Heart right ventricle (tissue), 16 donors: ENCODE results near the gene LITAF. TPM values are rescaled to one million over a fixed set of nuclear protein-coding genes. Genes with fewer than 3 reads are reported as not detected.
A peak's percentile ranks its signal among the peaks of the same experiment; 100 is the strongest.

ENCODE experiments used
- ATAC-seq, 8 donors: fragments of 200-7000 bp; cut with Tn5 transposase; one replicate each; pipeline ENCODE4 v1.9.1; 2020; ENCODE audit warnings: mild to moderate bottlenecking in 8 of 8, moderate library complexity in 8 of 8, moderate number of reproducible peaks in 1 of 8
- DNase-seq, 2 donors: peaks; one replicate each; pipeline ENCODE4 v3.0.0-alpha.2; 2020
- H3K27ac ChIP-seq, 10 donors: fragments of 200-600 bp; sonication (generic) in 2 of 10; one replicate each; pipeline versions ENCODE4 v1.5.0 to v1.8.0; 2020 to 2022; ENCODE audit warnings: mild to moderate bottlenecking in 3 of 10
- H3K27me3 ChIP-seq, 7 donors: fragments of 200-600 bp; one replicate each; pipeline ENCODE4 v1.8.0; 2021 to 2022; ENCODE audit warnings: mild to moderate bottlenecking in 2 of 7
- H3K36me3 ChIP-seq, 9 donors: fragments of 200-600 bp; sonication (generic) in 1 of 9; one replicate each; pipeline versions ENCODE4 v1.5.0 to v1.8.0; 2020 to 2022; ENCODE audit warnings: mild to moderate bottlenecking in 2 of 9
- H3K4me1 ChIP-seq, 9 donors: fragments of 200-600 bp; sonication (generic) in 1 of 9; one replicate each; pipeline versions ENCODE4 v1.5.0 to v1.8.0; 2020 to 2022; ENCODE audit warnings: mild to moderate bottlenecking in 4 of 9
- H3K4me3 ChIP-seq, 10 donors: fragments of 200-600 bp; sonication (generic) in 2 of 10; one replicate each; pipeline versions ENCODE4 v1.5.0 to v1.8.0; 2020 to 2022; ENCODE audit warnings: mild to moderate bottlenecking in 7 of 10, moderate library complexity in 2 of 10
- H3K9me3 ChIP-seq, 11 donors: fragments of 200-600 bp in 10 of 11; sonication (generic) in 2 of 11; one replicate each; pipeline versions ENCODE4 v1.5.0 to v1.8.0; 2013 to 2022; ENCODE audit warnings: mild to moderate bottlenecking in 2 of 11, control low read depth in 1 of 11, moderate library complexity in 1 of 11
- WGBS, 2 donors: extraction: QIAGEN DNeasy Blood & Tissue Kit; methylation state at CpG; one replicate each; pipeline ENCODE4 v1.1.7; 2013; ENCODE audit warnings: inconsistent platforms in 1 of 2; 5-methylcytosine and 5-hydroxymethylcytosine counted together
- intact Hi-C, 10 donors: fragments of 100-400 bp; cut with DNase I; formaldehyde crosslinking; loops; one replicate each; pipeline versions ENCODE4 v1.11.1 to v1.14.2; 2022
- polyA plus RNA-seq, 2 donors: library from polyadenylated mRNA; stranded (reverse); fragments of 200-250 nt; gene quantifications; one replicate each; pipeline ENCODE4 v1.2.3, GENCODE V29; 2013
- total RNA-seq, 10 donors: library from RNA; stranded (reverse); fragmentation: NEBNext Ultra II Directional in 3 of 10; extraction: Animal tissue kit (Norgen Biotek cat#: 25700) in 3 of 10; gene quantifications; one replicate each; pipeline versions ENCODE4 v1.2.1 to v1.2.4, GENCODE V29; 2021 to 2023
- TF ChIP-seq, protein P1 (sequence below), 9 donors: fragments of 200-600 bp; sonication (generic) in 2 of 9; IDR thresholded peaks; one replicate each; pipeline versions ENCODE4 v1.5.0 to v1.8.0; 2021 to 2022; ENCODE audit warnings: antibody characterized with exemption in 9 of 9, mild to moderate bottlenecking in 5 of 9, moderate library complexity in 1 of 9
- donor health status: Arrhythmogenic right ventricular cardiomyopathy.
- donor health status: ischemic (EF 13 %, LVEDD 7.1; RV severe dilation, severe dysfunction).
- donor health status: healthy with polysubstance abuse.
- donor health status: DM: no; HTN: yes; CAD: no.
- donor health status: DM: no; HTN: no; CAD: no.
- donor health status: ischemic (EF 25% LVEDD 6.9; RV normal size, moderate dysfunction).
- donor health status: ischemic (EF 25% LVEDD 5.7; RV mildly dilated, moderate dysfunction).
- donor health status: healthy.
- donor health status: DM: yes; HTN: yes; CAD: no.
- donor health status: Ischemic cardiomyopathy.
- donor health status: ischemic (EF 35%, LVEDD 5.7; RV mildly dilated, moderate dysfunction).
- donor health status: nonischemic (EF 11% LVEDD 7.7; RV severe dilation, severe dysfunction).
- donor health status: DM: yes; HTN: yes; CAD: no.
- donor health status: PGD.
- donor health status: ischemic (EF 29% LVEDD 5.4; RV normal size, mild dysfunction).
- donor health status: nonischemic (EF 23%, LVEDD 6.1; RV moderate dilation, normal function).

LITAF gene
- total and polyA plus RNA-seq, 12 donors = 13.3 to 96.9 (median 38.2) TPM

DNA sequence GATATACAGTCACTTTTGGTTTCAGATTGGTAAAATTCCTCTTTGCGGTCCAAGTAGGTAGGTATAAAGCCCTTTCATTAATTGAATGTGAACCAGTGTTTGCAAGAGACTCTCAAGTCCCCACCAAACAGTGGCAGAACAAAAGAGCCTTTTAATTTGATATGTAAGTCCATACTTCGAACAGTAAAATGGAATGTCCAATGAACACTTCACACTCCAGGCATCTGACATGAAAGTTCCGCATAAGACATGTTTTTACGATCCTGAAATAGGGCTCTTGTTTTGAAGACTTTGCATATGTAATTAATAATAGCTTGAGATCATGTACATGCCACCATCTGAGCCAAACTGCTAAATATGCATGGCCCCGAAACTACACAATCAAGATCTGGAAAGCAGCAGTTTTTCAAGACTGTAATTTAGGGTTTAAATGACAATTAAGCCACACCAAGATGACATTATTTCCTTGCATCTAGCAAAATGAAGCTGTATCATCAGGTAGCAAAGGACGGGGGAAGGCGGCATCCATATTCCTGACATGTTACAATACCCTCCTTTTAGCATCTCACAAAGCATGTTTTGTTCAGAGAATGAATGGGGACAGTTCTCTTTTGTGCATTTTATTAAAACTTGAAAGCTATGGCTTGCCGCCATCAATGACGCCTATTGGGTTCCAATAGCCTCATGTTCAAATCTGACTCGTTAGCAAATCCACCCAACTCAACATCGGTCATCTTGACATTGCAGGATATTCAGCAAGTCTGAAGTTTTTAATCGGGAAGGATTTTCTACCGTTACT, 39.4 kb downstream of the LITAF start:
- intact Hi-C loops = no loop called here
- Histone ChIP-seq H3K27me3 (no peaks in the 10 kb centered on the region), H3K4me3 (no peak overlapping the region), H3K4me1 (peaks cover 0 to 20% (median 7%) of the 10 kb centered on the region in 9 donors), H3K9me3 (peaks cover 0 to 8% (median 0%) of the 10 kb centered on the region in 11 donors), H3K27ac (no peak overlapping the region), H3K36me3 (peaks cover 0 to 62% (median 26%) of the 10 kb centered on the region in 9 donors)
- ATAC-seq (no peak), DNase-seq (no peak)
- 89 to 90% methylated on average over 13 of the region's 13 CpGs for WGBS, 2 donors
- TF ChIP-seq, protein P1, sequence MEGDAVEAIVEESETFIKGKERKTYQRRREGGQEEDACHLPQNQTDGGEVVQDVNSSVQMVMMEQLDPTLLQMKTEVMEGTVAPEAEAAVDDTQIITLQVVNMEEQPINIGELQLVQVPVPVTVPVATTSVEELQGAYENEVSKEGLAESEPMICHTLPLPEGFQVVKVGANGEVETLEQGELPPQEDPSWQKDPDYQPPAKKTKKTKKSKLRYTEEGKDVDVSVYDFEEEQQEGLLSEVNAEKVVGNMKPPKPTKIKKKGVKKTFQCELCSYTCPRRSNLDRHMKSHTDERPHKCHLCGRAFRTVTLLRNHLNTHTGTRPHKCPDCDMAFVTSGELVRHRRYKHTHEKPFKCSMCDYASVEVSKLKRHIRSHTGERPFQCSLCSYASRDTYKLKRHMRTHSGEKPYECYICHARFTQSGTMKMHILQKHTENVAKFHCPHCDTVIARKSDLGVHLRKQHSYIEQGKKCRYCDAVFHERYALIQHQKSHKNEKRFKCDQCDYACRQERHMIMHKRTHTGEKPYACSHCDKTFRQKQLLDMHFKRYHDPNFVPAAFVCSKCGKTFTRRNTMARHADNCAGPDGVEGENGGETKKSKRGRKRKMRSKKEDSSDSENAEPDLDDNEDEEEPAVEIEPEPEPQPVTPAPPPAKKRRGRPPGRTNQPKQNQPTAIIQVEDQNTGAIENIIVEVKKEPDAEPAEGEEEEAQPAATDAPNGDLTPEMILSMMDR (IDR thresholded peaks at IDR 0.05) = no peak

DNA sequence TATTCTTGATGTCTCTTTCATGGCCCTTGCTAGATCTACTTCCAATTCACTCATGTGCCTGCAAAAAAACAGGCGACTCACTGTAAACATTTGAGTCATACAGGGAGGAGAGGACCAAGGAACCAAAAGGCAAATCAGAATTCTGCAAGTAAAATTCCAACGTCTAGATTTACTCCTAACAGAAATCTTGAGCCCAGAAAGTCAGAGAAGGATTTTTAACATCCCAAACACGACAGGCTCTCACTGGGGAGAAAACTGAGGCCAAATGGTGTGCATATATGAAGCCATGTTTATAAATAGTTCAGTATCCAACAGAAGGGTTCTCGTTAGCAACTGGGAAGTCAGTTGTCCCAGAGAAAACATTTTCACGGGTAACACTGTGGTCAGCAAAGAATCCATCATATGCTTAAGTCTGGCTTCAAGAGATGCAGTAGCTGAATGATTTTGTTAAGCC, 40.1 kb downstream of the LITAF start:
- peaks cover 0 to 8% (median 0%) of the 10 kb centered on the region in 11 donors for H3K9me3 ChIP-seq
- peaks cover 0 to 55% (median 26%) of the 10 kb centered on the region in 9 donors for H3K36me3 ChIP-seq
- H3K27ac ChIP-seq = no peak overlapping the region
- ATAC-seq (no peak), DNase-seq (no peak)
- peaks cover 0 to 14% (median under 1%) of the 10 kb centered on the region in 9 donors for H3K4me1 ChIP-seq
- 51 to 58% methylated on average over 5 of the region's 5 CpGs for WGBS, 2 donors
- TF ChIP-seq, protein P1 (IDR thresholded peaks at IDR 0.05) = no peak
- no peak overlapping the region for H3K4me3 ChIP-seq
- no peaks in the 10 kb centered on the region for H3K27me3 ChIP-seq
- intact Hi-C loops = no loop called here

DNA sequence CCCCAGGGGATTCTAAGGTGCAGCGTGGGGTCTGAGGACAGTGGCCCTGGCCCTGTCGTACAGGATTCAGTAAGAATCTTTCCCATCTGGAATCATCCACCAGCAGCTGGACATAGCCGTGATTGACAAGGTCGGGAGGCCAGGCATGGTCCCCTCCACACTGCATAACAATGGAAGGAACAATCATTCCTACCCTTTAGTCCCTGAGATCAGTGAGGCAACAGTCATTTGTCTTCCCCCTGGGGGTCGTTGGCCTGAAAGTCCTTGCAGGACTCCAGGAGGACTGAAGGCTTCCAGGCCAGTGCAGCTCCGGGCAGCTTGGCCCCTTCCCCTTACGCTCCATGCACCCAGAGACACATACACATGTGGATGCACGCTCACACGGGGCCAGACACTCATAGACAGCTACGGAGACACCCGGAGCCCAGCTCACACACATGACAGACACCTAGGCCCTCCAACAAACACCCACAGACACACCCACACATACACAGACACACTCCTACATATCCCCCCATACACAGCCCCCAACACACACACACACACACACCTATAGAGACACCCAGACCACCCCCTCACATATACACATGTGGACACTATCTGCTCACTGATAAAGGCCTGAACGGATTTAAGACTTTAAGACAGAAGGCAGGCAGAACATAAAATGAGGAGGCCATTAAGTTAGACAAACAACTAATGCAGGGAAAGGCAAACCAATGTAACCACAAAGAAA, 42.9 kb downstream of the LITAF start:
- no peaks in the 10 kb centered on the region for H3K9me3 ChIP-seq
- H3K27ac ChIP-seq = no peak overlapping the region
- H3K36me3 ChIP-seq = peaks cover 0 to 27% (median 5%) of the 10 kb centered on the region in 9 donors
- H3K27me3 ChIP-seq = no peaks in the 10 kb centered on the region
- WGBS, 2 donors = 78 to 81% methylated on average over 12 of the region's 12 CpGs
- no peak overlapping the region for H3K4me3 ChIP-seq
- ATAC-seq = peak in 3 of 8 donors; percentile 13 to 23 (median 13)
- peaks cover 0 to 8% (median 0%) of the 10 kb centered on the region in 9 donors for H3K4me1 ChIP-seq
- no peak for DNase-seq
- intact Hi-C loops = no loop called here
- TF ChIP-seq, protein P1 (IDR thresholded peaks at IDR 0.05) = no peak

DNA sequence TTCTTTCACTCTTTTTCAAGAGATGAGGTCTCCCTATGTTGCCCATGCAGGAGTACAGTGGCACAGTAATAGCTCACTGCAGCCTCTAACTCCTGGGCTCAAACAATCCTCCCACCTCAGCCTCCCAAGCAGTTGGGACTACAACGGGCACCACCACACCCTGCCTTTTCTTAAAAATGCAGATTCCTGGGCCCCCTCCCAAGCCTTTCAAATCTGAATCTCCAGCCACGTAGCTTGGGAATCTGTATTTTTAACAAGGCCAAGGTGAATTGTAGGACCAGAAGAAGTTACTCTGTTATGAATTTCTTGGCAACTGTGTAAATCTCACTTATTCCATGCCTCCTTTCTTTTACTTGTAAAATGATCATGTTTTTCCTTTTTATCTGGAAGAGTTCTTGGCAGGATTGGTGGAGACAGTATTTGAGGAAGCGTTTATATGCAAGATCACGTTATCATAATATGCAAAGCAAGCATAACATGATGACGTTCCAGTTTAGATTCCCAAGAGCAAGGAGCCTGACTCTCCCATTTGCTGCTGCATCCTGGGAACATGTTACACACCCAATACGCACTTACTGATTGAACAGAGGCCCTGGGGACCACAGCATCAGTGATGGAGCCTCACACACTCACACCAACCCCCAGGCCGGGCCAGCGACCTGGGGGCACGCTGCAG, 44.5 kb downstream of the LITAF start:
- Histone ChIP-seq H3K27ac (no peak overlapping the region), H3K4me3 (no peak overlapping the region), H3K9me3 (no peaks in the 10 kb centered on the region), H3K36me3 (peaks cover 0 to 10% (median 0%) of the 10 kb centered on the region in 9 donors), H3K27me3 (no peaks in the 10 kb centered on the region), H3K4me1 (peaks cover 0 to 8% (median 0%) of the 10 kb centered on the region in 9 donors)
- intact Hi-C loops = no loop called here
- ATAC-seq (no peak), DNase-seq (no peak)
- WGBS, 2 donors = 57 to 61% methylated on average over 9 of the region's 9 CpGs
- TF ChIP-seq, protein P1 (IDR thresholded peaks at IDR 0.05) = no peak
